SU-DHL-6 (cell line): Measurements from ENCODE around the gene MUC2.

Experiments
- H2AFZ ChIP-seq: fragments of 200-600 bp; sonication (generic); 2 replicates; pipeline ENCODE4 v1.6.1; 2014; ENCODE audit warnings: low read depth, mild to moderate bottlenecking, moderate library complexity, mixed read lengths, antibody characterized with exemption, low read length; ENCODE audit not compliant: severe bottlenecking
- H3F3A ChIP-seq: fragments of 200-600 bp; shearing (Covaris generic); 2 replicates; pipeline ENCODE4 v1.6.0; 2016; ENCODE audit warnings: antibody characterized with exemption, mild to moderate bottlenecking; ENCODE audit not compliant: insufficient read depth
- H3K27ac ChIP-seq: fragments of 200-600 bp; sonication (generic); 2 replicates; pipeline ENCODE4 v1.5.1; 2016; ENCODE audit warnings: low read depth, mild to moderate bottlenecking, low read length, moderate library complexity, mixed read lengths
- H3K27me3 ChIP-seq: fragments of 200-600 bp; sonication (generic), shearing (Covaris generic); 2 replicates; pipeline ENCODE4 v1.6.0; 2014; ENCODE audit warnings: mild to moderate bottlenecking, low read length
- H3K36me3 ChIP-seq: fragments of 200-600 bp; sonication (generic); 2 replicates; pipeline ENCODE4 v1.6.1; 2014; ENCODE audit warnings: mild to moderate bottlenecking, low read length, mixed read lengths
- H3K4me2 ChIP-seq: fragments of 300-600, 200-600 bp; shearing (Covaris generic), sonication (generic); 2 replicates; pipeline ENCODE4 v1.6.0; 2014; ENCODE audit warnings: low read length, low read depth, mild to moderate bottlenecking; ENCODE audit not compliant: poor library complexity, severe bottlenecking
- H3K4me3 ChIP-seq: fragments of 200-600 bp; sonication (generic); 2 replicates; pipeline ENCODE4 v1.5.1; 2014; ENCODE audit warnings: antibody characterized with exemption, low read length, mild to moderate bottlenecking, mixed read lengths; ENCODE audit not compliant: insufficient read depth, poor library complexity, severe bottlenecking
- H3K79me2 ChIP-seq: fragments of 200-600 bp; sonication (generic); 2 replicates; pipeline ENCODE4 v1.6.1; 2014; ENCODE audit warnings: mild to moderate bottlenecking, low read length, moderate library complexity; ENCODE audit not compliant: insufficient read depth
- H3K9ac ChIP-seq: fragments of 200-600 bp; sonication (generic); 2 replicates; pipeline ENCODE4 v1.7.0; 2014; ENCODE audit warnings: mild to moderate bottlenecking, low read length
- H3K9me2 ChIP-seq: fragments of 200-600 bp; sonication (generic); replicated peaks from 2 replicates; pipeline ENCODE4 v1.6.1; 2014; ENCODE audit warnings: low read length; ENCODE audit not compliant: insufficient read depth
- H3K9me3 ChIP-seq: fragments of 200-600 bp; sonication (generic); 2 replicates; pipeline ENCODE4 v1.6.1; 2014; ENCODE audit warnings: low read length, mixed read lengths; ENCODE audit not compliant: insufficient read depth
- H4K20me1 ChIP-seq: fragments of 200-600 bp; sonication (generic); 2 replicates; pipeline ENCODE4 v1.6.1; 2014; ENCODE audit warnings: low read depth, mild to moderate bottlenecking, antibody characterized with exemption, low read length, moderate library complexity, mixed read lengths
- CTCF ChIP-seq: fragments of 200-600 bp; sonication (generic); IDR thresholded peaks from one replicate; pipeline ENCODE4 v1.5.1; 2017; ENCODE audit warnings: antibody characterized with exemption, mild to moderate bottlenecking, low read length, moderate library complexity; ENCODE audit not compliant: insufficient read depth, poor library complexity, severe bottlenecking
- EZH2phosphoT487 ChIP-seq: fragments of 200-600 bp; sonication (generic), shearing (Covaris generic); conservative IDR thresholded peaks from 2 replicates; pipeline ENCODE4 v1.6.1; 2018; ENCODE audit warnings: mild to moderate bottlenecking, antibody characterized with exemption, low read length, moderate library complexity, mixed read lengths

The MUC2 gene

GRCh38 chr11:1030086-1030485 lies 44.6 kb upstream of the MUC2 start:
- H3K27ac ChIP-seq: no peak overlapping the region
- H4K20me1 ChIP-seq: no peaks in the 10 kb centered on the region
- H3K9ac ChIP-seq: no peak overlapping the region
- no peak overlapping the region for H3K4me3 ChIP-seq
- no peaks in the 10 kb centered on the region for H3K27me3 ChIP-seq
- TF ChIP-seq EZH2phosphoT487: no peak
- no peak overlapping the region for H2AFZ ChIP-seq
- H3F3A ChIP-seq: no peaks in the 10 kb centered on the region
- H3K36me3 ChIP-seq: no peaks in the 10 kb centered on the region
- H3K79me2 ChIP-seq: no peaks in the 10 kb centered on the region
- no peaks in the 10 kb centered on the region for H3K9me3 ChIP-seq
- no peaks in the 10 kb centered on the region for H3K9me2 ChIP-seq
- H3K4me2 ChIP-seq: no peak overlapping the region

DNA sequence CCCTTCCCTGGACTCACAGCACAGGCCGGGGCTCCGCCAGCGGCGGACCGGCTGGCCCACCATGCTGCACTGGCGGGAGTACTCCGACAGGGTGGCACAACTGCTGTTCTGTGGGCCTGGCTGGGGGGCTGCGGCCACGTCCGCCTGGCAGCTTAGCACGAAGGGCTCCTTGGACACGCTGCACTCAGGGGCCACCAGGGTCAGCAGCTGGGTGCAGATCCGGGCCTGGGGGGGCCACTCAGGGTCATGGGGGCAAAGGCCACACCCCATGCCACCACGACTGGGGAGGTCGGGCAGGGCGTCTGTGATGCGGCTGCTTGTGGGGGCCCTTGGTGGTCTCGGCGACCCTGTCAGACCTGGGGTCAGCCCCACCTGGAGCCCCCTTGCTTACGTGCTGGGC lies 44.1 kb upstream of the MUC2 start:
- H3K27ac ChIP-seq: no peak overlapping the region
- H3F3A ChIP-seq: no peaks in the 10 kb centered on the region
- no peaks in the 10 kb centered on the region for H3K9me2 ChIP-seq
- H2AFZ ChIP-seq: no peak overlapping the region
- H3K4me2 ChIP-seq: no peak overlapping the region
- H3K27me3 ChIP-seq: no peaks in the 10 kb centered on the region
- no peaks in the 10 kb centered on the region for H4K20me1 ChIP-seq
- H3K36me3 ChIP-seq: no peaks in the 10 kb centered on the region
- no peak overlapping the region for H3K4me3 ChIP-seq
- H3K79me2 ChIP-seq: no peaks in the 10 kb centered on the region
- TF ChIP-seq EZH2phosphoT487: no peak
- no peak for TF ChIP-seq CTCF
- no peaks in the 10 kb centered on the region for H3K9me3 ChIP-seq
- H3K9ac ChIP-seq: no peak overlapping the region

DNA sequence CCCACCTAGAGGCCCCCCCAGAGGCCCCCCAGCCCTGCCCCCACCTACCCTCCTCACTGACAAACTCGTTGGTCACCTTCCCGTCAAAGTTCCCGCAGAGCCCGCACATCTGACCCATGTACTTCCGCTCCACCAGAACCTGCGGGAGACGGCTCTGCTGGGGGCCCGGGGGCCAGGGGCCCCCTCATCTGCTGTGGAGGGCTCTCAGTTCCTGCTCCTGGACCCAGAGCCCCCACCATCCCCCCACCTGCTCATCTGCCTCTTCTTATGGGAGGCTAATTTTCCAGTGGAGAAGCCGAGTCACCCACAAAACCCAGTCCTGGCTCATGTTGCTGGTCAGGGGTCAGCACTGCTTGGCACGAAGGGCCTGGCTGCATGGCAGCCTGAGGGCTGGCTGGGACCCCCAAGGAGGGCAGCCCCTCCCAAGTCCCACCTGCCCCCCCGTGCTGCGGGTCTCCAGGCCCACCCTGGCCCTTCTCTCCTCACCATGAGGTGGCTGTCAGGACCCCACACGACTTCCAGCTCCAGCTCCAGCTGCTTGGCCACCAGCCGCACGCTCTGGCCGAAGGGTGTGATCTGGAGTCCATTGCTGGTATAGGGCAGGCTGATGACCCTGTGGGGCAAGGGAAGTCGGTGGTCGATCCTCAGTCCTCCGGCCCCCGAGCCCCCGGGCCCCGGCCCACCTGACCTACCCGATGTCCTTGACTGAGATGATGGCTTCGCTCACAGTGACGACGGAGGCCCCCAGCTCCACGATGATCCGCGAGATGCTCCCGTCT lies 43.4 kb upstream of the MUC2 start:
- Histone ChIP-seq H4K20me1 (no peaks in the 10 kb centered on the region), H3K79me2 (no peaks in the 10 kb centered on the region), H3K27ac (no peak overlapping the region), H3K36me3 (no peaks in the 10 kb centered on the region), H3K9ac (no peak overlapping the region), H2AFZ (no peak overlapping the region), H3F3A (no peaks in the 10 kb centered on the region), H3K27me3 (no peaks in the 10 kb centered on the region), H3K4me2 (no peak overlapping the region), H3K9me2 (no peaks in the 10 kb centered on the region), H3K4me3 (no peak overlapping the region), H3K9me3 (no peaks in the 10 kb centered on the region)
- TF ChIP-seq EZH2phosphoT487 (no peak), CTCF (no peak)

- no peaks in the 10 kb centered on the region for H3K79me2 ChIP-seq
- TF ChIP-seq EZH2phosphoT487: no peak
- no peak for TF ChIP-seq CTCF
- H3K27ac ChIP-seq: no peak overlapping the region
- no peaks in the 10 kb centered on the region for H3F3A ChIP-seq
- H3K4me2 ChIP-seq: no peak overlapping the region
- H3K27me3 ChIP-seq: no peaks in the 10 kb centered on the region
- no peaks in the 10 kb centered on the region for H4K20me1 ChIP-seq
- no peak overlapping the region for H3K4me3 ChIP-seq
- H3K9me3 ChIP-seq: no peaks in the 10 kb centered on the region
- no peak overlapping the region for H2AFZ ChIP-seq
- no peaks in the 10 kb centered on the region for H3K9me2 ChIP-seq
- H3K9ac ChIP-seq: no peak overlapping the region
- H3K36me3 ChIP-seq: no peaks in the 10 kb centered on the region
These were observed 42.3 kb upstream of the MUC2 start for GRCh38 chr11:1032310-1032891.
